Kidney epithelial cell (primary cell): ENCODE results near the gene ATP6V1E1. TPM values are rescaled to one million over a fixed set of nuclear protein-coding genes. Genes with fewer than 3 reads are reported as not detected.

ENCODE experiments used
- DNase-seq: peaks from one replicate; pipeline ENCODE4 v3.0.0-alpha.2; 2010; ENCODE audit warnings: low read depth
- H3K27me3 ChIP-seq: 2 replicates; pipeline ENCODE4 v1.6.0; 2011; ENCODE audit warnings: low read length; ENCODE audit not compliant: control insufficient read depth, insufficient read depth
- H3K36me3 ChIP-seq: 2 replicates; pipeline ENCODE4 v1.5.1; 2011; ENCODE audit warnings: low read length; ENCODE audit not compliant: control insufficient read depth, insufficient read depth
- H3K4me3 ChIP-seq: 2 replicates; pipeline ENCODE4 v1.5.1; 2011; ENCODE audit warnings: low read depth, mild to moderate bottlenecking, control low read depth, low read length
- CTCF ChIP-seq: IDR thresholded peaks from 2 replicates; pipeline ENCODE4 v1.5.1; 2011; ENCODE audit warnings: mild to moderate bottlenecking, moderate library complexity, low read length, control low read depth, inconsistent platforms; ENCODE audit not compliant: insufficient read depth, poor library complexity, severe bottlenecking
- total RNA-seq: library from RNA; depleted of rRNA; stranded (reverse); fragments of >200 nt; gene quantifications from 2 replicates; pipeline ENCODE4 v1.2.3, GENCODE V29; 2015

ATP6V1E1 gene
- total RNA-seq, 1 donor from 2014 or later, result 172 TPM

DNA sequence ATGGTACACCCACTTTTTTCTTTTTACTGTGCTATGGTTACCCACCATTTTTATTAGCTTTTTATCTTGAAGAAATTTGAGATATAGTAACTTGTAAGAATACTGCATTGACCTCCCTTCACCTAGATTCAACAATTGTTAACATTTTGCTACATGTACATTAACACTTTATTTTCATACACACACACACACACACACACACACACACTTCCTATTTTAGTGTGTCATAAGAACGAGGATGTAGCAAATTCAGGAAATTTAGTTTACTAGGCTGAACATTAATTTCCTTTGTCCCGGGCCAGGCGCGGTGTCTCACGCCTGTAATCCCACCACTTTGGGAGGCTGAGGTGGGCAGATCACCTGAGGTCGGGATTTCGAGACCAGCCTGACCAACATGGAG lies 1.1 kb upstream of the ATP6V1E1 start:
- no peak for TF ChIP-seq CTCF
- no peaks in the 10 kb centered on the region for H3K36me3 ChIP-seq
- H3K4me3 ChIP-seq, result no peak overlapping the region

DNA sequence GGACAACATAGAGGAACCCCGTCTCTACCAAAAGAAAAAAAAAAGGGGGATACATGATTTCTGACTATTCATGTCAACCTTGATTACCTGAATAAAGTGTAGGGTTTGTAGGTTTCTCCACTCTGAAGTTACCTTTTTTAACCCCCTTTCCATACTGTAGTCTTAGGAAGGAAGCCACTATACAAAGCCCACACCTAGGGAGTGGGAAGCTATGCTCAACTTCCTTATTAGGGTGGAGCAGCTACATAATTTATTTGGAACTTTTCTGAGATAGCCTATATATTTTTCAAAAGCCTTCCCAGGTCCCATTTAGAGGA lies 582 bp upstream of the ATP6V1E1 start:
- Histone ChIP-seq H3K4me3 (peak overlapping the region; percentile 99), H3K36me3 (no peaks in the 10 kb centered on the region), H3K27me3 (no peaks in the 10 kb centered on the region)
- TF ChIP-seq CTCF, result no peak
- no peak for DNase-seq

More for the DNA sequence above, 1.1 kb upstream of the ATP6V1E1 start:
- H3K27me3 ChIP-seq, result no peaks in the 10 kb centered on the region
- DNase-seq, result no peak

- DNase-seq, result no peak
- no peak for TF ChIP-seq CTCF
- H3K36me3 ChIP-seq, result no peaks in the 10 kb centered on the region
- H3K27me3 ChIP-seq, result no peaks in the 10 kb centered on the region
- peak overlapping the region; percentile 99 for H3K4me3 ChIP-seq
These were observed 566 bp downstream of the ATP6V1E1 start for GRCh38 chr22:17627961-17628405.

DNA sequence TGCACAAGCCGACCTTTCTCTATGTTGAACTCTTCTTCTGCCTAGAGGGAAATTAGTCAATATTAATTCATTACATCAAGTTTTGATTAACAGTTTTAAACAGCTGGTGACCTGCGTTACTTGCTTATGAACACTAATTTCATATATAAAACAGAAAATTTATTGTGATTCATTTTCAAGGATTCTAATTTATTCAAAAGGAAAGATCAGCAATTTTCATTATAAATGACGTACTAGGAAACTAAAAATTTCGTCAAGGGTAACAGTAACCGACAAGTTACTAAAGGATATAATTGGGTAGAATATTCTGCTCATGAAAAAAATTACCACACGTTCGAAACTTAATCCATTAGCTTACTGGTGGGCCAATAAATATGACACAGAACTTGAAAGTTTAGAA lies 15.3 kb downstream of the ATP6V1E1 start:
- DNase-seq, result no peak
- H3K4me3 ChIP-seq, result no peak overlapping the region
- H3K36me3 ChIP-seq, result peaks cover 1% of the 10 kb centered on the region
- no peak for TF ChIP-seq CTCF
- H3K27me3 ChIP-seq, result no peaks in the 10 kb centered on the region

DNA sequence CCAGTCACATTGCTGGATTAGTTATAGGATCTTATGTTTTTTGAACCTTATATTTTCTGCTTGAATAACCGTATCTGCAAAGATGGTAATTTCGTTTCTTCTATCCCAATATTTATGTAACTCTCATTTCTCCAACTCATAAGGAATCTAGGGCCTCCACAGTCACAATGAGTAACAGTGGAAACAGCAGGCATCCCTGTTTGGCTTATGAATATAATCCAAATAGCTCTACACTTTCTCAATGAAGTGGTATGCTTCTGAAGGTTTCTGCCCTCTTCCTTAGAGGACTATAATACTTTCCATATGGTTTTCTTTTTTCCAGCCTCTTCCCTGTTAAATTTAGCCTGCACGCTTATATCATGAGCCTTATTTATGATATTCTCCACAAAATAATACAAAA lies 16.5 kb downstream of the ATP6V1E1 start:
- DNase-seq, result no peak
- no peak overlapping the region for H3K4me3 ChIP-seq
- peaks cover 1% of the 10 kb centered on the region for H3K36me3 ChIP-seq
- no peak for TF ChIP-seq CTCF
- H3K27me3 ChIP-seq, result no peaks in the 10 kb centered on the region

- H3K27me3 ChIP-seq, result no peaks in the 10 kb centered on the region
- DNase-seq, result no peak
- H3K4me3 ChIP-seq, result no peak overlapping the region
- peaks cover 1% of the 10 kb centered on the region for H3K36me3 ChIP-seq
- no peak for TF ChIP-seq CTCF
These were observed 20.5 kb downstream of the ATP6V1E1 start for GRCh38 chr22:17607891-17608521.
